ENCODE results near the gene RDH16. TPM values are rescaled to one million over a fixed set of nuclear protein-coding genes. Genes with fewer than 3 reads are reported as not detected.

RDH16 gene
- total RNA-seq, 1 experiment from 2014 or later: 0.59 TPM

- H3K36me3 ChIP-seq (ENCODE audit: control insufficient read depth in 1 of 2, insufficient read depth in 2 of 2, low read length in 2 of 2): no peaks in the 10 kb centered on the region
- ChIA-PET CTCF (no interaction called here), POLR2A (no interaction called here), RAD21 (ENCODE audit: low non-redundant PET in 1 of 2, low total read pairs in 2 of 2, uncharacterized antibody in 2 of 2, unreplicated experiment in 2 of 2) (no interaction called here)
- BruUV-seq (replicated peaks): no TSS peak
- no peak overlapping the region for H3K27ac ChIP-seq (ENCODE audit: low read depth, low read length)
- H3K4me3 ChIP-seq (replicated peaks in 1 of 2; ENCODE audit: low read depth in 1 of 2, low read length in 2 of 2): no peak overlapping the region
- H3K4me2 ChIP-seq (ENCODE audit: low read length): no peak overlapping the region
- H3K9me2 ChIP-seq (ENCODE audit: insufficient read depth): no peaks in the 10 kb centered on the region
- H3K9ac ChIP-seq (ENCODE audit: low read length): no peak overlapping the region
- no peak for ATAC-seq
- no peak overlapping the region for H2AFZ ChIP-seq (ENCODE audit: low read depth, low read length, poor library complexity, severe bottlenecking)
- H3K9me3 ChIP-seq (ENCODE audit: control insufficient read depth in 1 of 2, insufficient read depth in 1 of 2, low read depth in 1 of 2, low read length in 2 of 2): no peaks in the 10 kb centered on the region
- no peak for TF ChIP-seq JUND (IDR thresholded peaks at IDR 0.05)
- no peak for TF ChIP-seq ZNF274 (IDR thresholded peaks at IDR 0.05; ENCODE audit: low read depth, low read length)
- no peak for TF ChIP-seq ATF3 (IDR thresholded peaks at IDR 0.05)
- TF ChIP-seq CEBPB (IDR thresholded peaks at IDR 0.05; ENCODE audit: low read depth): no peak
- TF ChIP-seq MAX (IDR thresholded peaks at IDR 0.05): no peak
- TF ChIP-seq SIN3A (IDR thresholded peaks at IDR 0.05; ENCODE audit: low read depth): no peak
- no peak for TF ChIP-seq FOSL1 (IDR thresholded peaks at IDR 0.05; ENCODE audit: low read depth)
- no peak for TF ChIP-seq CTCF (IDR thresholded peaks at IDR 0.05 in 2 of 3, conservative IDR thresholded peaks at IDR 0.05 in 1 of 3; ENCODE audit: borderline replicate concordance in 1 of 3, insufficient read depth in 1 of 3, low read depth in 2 of 3, low read length in 2 of 3)
- TF ChIP-seq REST (IDR thresholded peaks at IDR 0.05; ENCODE audit: low read depth): no peak
- no peak for TF ChIP-seq ZBTB33 (IDR thresholded peaks at IDR 0.05; ENCODE audit: extremely low read depth, insufficient replicate concordance, low read length)
- no peaks in the 10 kb centered on the region for H3K4me1 ChIP-seq (ENCODE audit: control insufficient read depth in 1 of 2, insufficient read depth in 2 of 2, low read length in 2 of 2)
- H4K20me1 ChIP-seq (ENCODE audit: insufficient read depth): no peaks in the 10 kb centered on the region
- intact Hi-C loops (cut with micrococcal nuclease): no loop called here
- no peaks in the 10 kb centered on the region for H3K79me2 ChIP-seq (ENCODE audit: insufficient read depth, low read length)
- DNase-seq (ENCODE audit: low read depth, low spot score): no peak
- no peaks in the 10 kb centered on the region for H3K27me3 ChIP-seq (ENCODE audit: insufficient read depth, low read length)
Observed at GRCh38 chr12:56916296-56916995, 41.0 kb downstream of the RDH16 start.
